Skin epidermis (tissue), 12 donors: ENCODE measurements around the gene DGKI.

Experiments
- H3K27ac ChIP-seq, 21 experiments: fragments of 200-600 bp; sonication (generic) in 11 of 21; one replicate each; pipeline ENCODE4 v1.5.0; 2020; ENCODE audit warnings: mild to moderate bottlenecking in 3 of 21, inconsistent platforms in 2 of 21, moderate library complexity in 2 of 21
- H3K4me3 ChIP-seq, 7 experiments: fragments of 200-600 bp; sonication (generic) in 2 of 7; one replicate each; pipeline ENCODE4 v1.5.0; 2020; ENCODE audit warnings: inconsistent platforms in 2 of 7, mild to moderate bottlenecking in 2 of 7, moderate library complexity in 1 of 7

DGKI gene

GRCh38 chr7:137674048-137674447 lies 172.7 kb downstream of the DGKI start:
- H3K27ac ChIP-seq: no peak overlapping the region
- H3K4me3 ChIP-seq: no peak overlapping the region

GRCh38 chr7:137671920-137672319 lies 174.9 kb downstream of the DGKI start:
- no peak overlapping the region for H3K27ac ChIP-seq
- H3K4me3 ChIP-seq: no peak overlapping the region

GRCh38 chr7:137670222-137671064 lies 176.3 kb downstream of the DGKI start:
- Histone ChIP-seq H3K27ac (peak overlapping the region in 1 of 21 experiments; percentile 7), H3K4me3 (no peak overlapping the region)

GRCh38 chr7:137669706-137670105 lies 177.1 kb downstream of the DGKI start:
- Histone ChIP-seq H3K27ac (no peak overlapping the region), H3K4me3 (no peak overlapping the region)

GRCh38 chr7:137668404-137668803 lies 178.4 kb downstream of the DGKI start:
- H3K4me3 ChIP-seq: no peak overlapping the region
- H3K27ac ChIP-seq: peak overlapping the region in 1 of 21 experiments; percentile 51

- Histone ChIP-seq H3K4me3 (no peak overlapping the region), H3K27ac (peak overlapping the region in 1 of 21 experiments; percentile 51)
These were observed 179.0 kb downstream of the DGKI start for GRCh38 chr7:137667633-137668387.

GRCh38 chr7:137664846-137665245 lies 181.9 kb downstream of the DGKI start:
- no peak overlapping the region for H3K27ac ChIP-seq
- H3K4me3 ChIP-seq: no peak overlapping the region

- no peak overlapping the region for H3K27ac ChIP-seq
- H3K4me3 ChIP-seq: no peak overlapping the region
These were observed 185.1 kb downstream of the DGKI start for GRCh38 chr7:137661634-137662033.

- Histone ChIP-seq H3K4me3 (no peak overlapping the region), H3K27ac (peak overlapping the region in 3 of 21 experiments; percentile 2 to 48 (median 33))
These were observed 188.4 kb downstream of the DGKI start for GRCh38 chr7:137658190-137658900.

GRCh38 chr7:137657476-137658189 lies 189.1 kb downstream of the DGKI start:
- Histone ChIP-seq H3K27ac (peak overlapping the region in 5 of 21 experiments; percentile 2 to 56 (median 44)), H3K4me3 (no peak overlapping the region)

GRCh38 chr7:137656850-137657232 lies 189.9 kb downstream of the DGKI start:
- H3K4me3 ChIP-seq: no peak overlapping the region

GRCh38 chr7:137656227-137656849 lies 190.4 kb downstream of the DGKI start:
- no peak overlapping the region for H3K4me3 ChIP-seq

More at GRCh38 chr7:137656850-137657232, 189.9 kb downstream of the DGKI start:
- H3K27ac ChIP-seq: peak overlapping the region in 5 of 21 experiments; percentile 2 to 59 (median 37)

GRCh38 chr7:137655804-137656203 lies 191.0 kb downstream of the DGKI start:
- H3K27ac ChIP-seq: no peak overlapping the region
- H3K4me3 ChIP-seq: no peak overlapping the region

More at GRCh38 chr7:137656227-137656849, 190.4 kb downstream of the DGKI start:
- peak overlapping the region in 5 of 21 experiments; percentile 2 to 59 (median 37) for H3K27ac ChIP-seq

- Histone ChIP-seq H3K27ac (no peak overlapping the region), H3K4me3 (no peak overlapping the region)
These were observed 194.1 kb downstream of the DGKI start for GRCh38 chr7:137652721-137653120.

GRCh38 chr7:137647905-137648565 lies 198.7 kb downstream of the DGKI start:
- Histone ChIP-seq H3K4me3 (no peak overlapping the region), H3K27ac (no peak overlapping the region)

- Histone ChIP-seq H3K4me3 (no peak overlapping the region), H3K27ac (no peak overlapping the region)
These were observed 204.3 kb downstream of the DGKI start for GRCh38 chr7:137642472-137642871.

- Histone ChIP-seq H3K27ac (no peak overlapping the region), H3K4me3 (no peak overlapping the region)
These were observed 204.7 kb downstream of the DGKI start for GRCh38 chr7:137642031-137642430.

GRCh38 chr7:137636376-137636775 lies 210.4 kb downstream of the DGKI start:
- H3K27ac ChIP-seq: no peak overlapping the region
- no peak overlapping the region for H3K4me3 ChIP-seq

- no peak overlapping the region for H3K4me3 ChIP-seq
- H3K27ac ChIP-seq: no peak overlapping the region
These were observed 210.9 kb downstream of the DGKI start for GRCh38 chr7:137635874-137636273.
